HCT116 (cell line): Measurements from ENCODE around the gene ITIH5. TPM values are rescaled to one million over a fixed set of nuclear protein-coding genes. Genes with fewer than 3 reads are reported as not detected.

Experiments
- ATAC-seq: fragments of 200-7000 bp; cut with Tn5 transposase; 2 replicates; pipeline ENCODE4 v1.9.1; 2020; ENCODE audit warnings: mild to moderate bottlenecking, moderate library complexity
- BruUV-seq: library from RNA; stranded (reverse); fragments of 400-500 nt; replicated peaks from 2 replicates; lab custom pipeline; 2021; lab: Mats Ljungman, UMichigan
- CTCF ChIA-PET: fragments of 300-600 bp; sonication (Branson Sonifier 250); formaldehyde crosslinking; loops from one replicate; lab custom pipeline; 2021; ENCODE audit warnings: antibody characterized with exemption; lab: Charles Lee
- POLR2A ChIA-PET: fragments of 300-600, 350-600 bp; sonication (Branson Sonifier 250); formaldehyde crosslinking; loops from one replicate; lab custom pipeline; 2021; ENCODE audit warnings: antibody characterized with exemption; lab: Charles Lee
- RAD21 ChIA-PET, 2 experiments: fragments of 300-600 bp; sonication (Branson Sonifier 250); formaldehyde crosslinking; loops; one replicate each; lab custom pipeline; 2023; ENCODE audit warnings: low total read pairs in 2 of 2; ENCODE audit not compliant: uncharacterized antibody in 2 of 2, unreplicated experiment in 2 of 2, low non-redundant PET in 1 of 2; lab: Charles Lee
- DNase-seq: peaks from one replicate; pipeline ENCODE4 v3.0.0-alpha.2; 2010; ENCODE audit warnings: low read depth, low spot score
- H2AFZ ChIP-seq: fragments of 200-600 bp; shearing (Covaris generic), sonication (generic); 2 replicates; pipeline ENCODE4 v1.6.1; 2017; ENCODE audit warnings: low read depth, mixed run types, mixed read lengths, antibody characterized with exemption, low read length; ENCODE audit not compliant: poor library complexity, severe bottlenecking
- H3K27ac ChIP-seq: 2 replicates; pipeline ENCODE4 v1.5.1; 2012; ENCODE audit warnings: low read depth, low read length
- H3K27me3 ChIP-seq: fragments of 200-600 bp; sonication (generic); 2 replicates; pipeline ENCODE4 v1.6.1; 2016; ENCODE audit warnings: mixed run types, low read length, mixed read lengths; ENCODE audit not compliant: insufficient read depth
- H3K36me3 ChIP-seq, 2 experiments: fragments of 200-500 bp in 1 of 2; fragments of 200-600 bp in 1 of 2; sonication (Bioruptor generic) in 1 of 2; sonication (generic) in 1 of 2; 2 replicates each; pipeline versions ENCODE4 v1.5.1 to v1.6.1; 2014 to 2016; ENCODE audit warnings: low read length in 2 of 2, inconsistent platforms in 1 of 2, mixed read lengths in 1 of 2, mixed run types in 1 of 2; ENCODE audit not compliant: insufficient read depth in 2 of 2, control insufficient read depth in 1 of 2
- H3K4me1 ChIP-seq, 2 experiments: fragments of 200-600 bp in 1 of 2; sonication (generic) in 1 of 2; 2 replicates each; pipeline versions ENCODE4 v1.5.1 to v1.6.1; 2012 to 2017; ENCODE audit warnings: low read length in 2 of 2, inconsistent platforms in 1 of 2, mild to moderate bottlenecking in 1 of 2, mixed read lengths in 1 of 2, mixed run types in 1 of 2, moderate library complexity in 1 of 2; ENCODE audit not compliant: insufficient read depth in 2 of 2, control insufficient read depth in 1 of 2
- H3K4me2 ChIP-seq: fragments of 200-600 bp; sonication (generic); 2 replicates; pipeline ENCODE4 v1.6.1; 2017; ENCODE audit warnings: mixed run types, low read length, mixed read lengths
- H3K4me3 ChIP-seq, 2 experiments: fragments of 200-600 bp in 1 of 2; sonication (generic) in 1 of 2; replicated peaks in 1 of 2; 2 replicates each; pipeline ENCODE4 v1.5.1; 2011 to 2016; ENCODE audit warnings: low read length in 2 of 2, control low read depth in 1 of 2, low read depth in 1 of 2, mild to moderate bottlenecking in 1 of 2, mixed read lengths in 1 of 2, mixed run types in 1 of 2
- H3K79me2 ChIP-seq: fragments of 200-600 bp; sonication (generic); 2 replicates; pipeline ENCODE4 v1.6.1; 2017; ENCODE audit warnings: mild to moderate bottlenecking, mixed run types, low read length, moderate library complexity, mixed read lengths; ENCODE audit not compliant: insufficient read depth
- H3K9ac ChIP-seq: fragments of 200-600 bp; sonication (generic); 2 replicates; pipeline ENCODE4 v1.6.1; 2016; ENCODE audit warnings: low read length, mixed read lengths
- H3K9me2 ChIP-seq: fragments of 200-600 bp; sonication (generic), shearing (Covaris generic); 2 replicates; pipeline ENCODE4 v1.6.1; 2017; ENCODE audit warnings: mixed run types, mild to moderate bottlenecking, moderate library complexity; ENCODE audit not compliant: insufficient read depth
- H3K9me3 ChIP-seq, 2 experiments: fragments of 200-500 bp in 1 of 2; fragments of 200-600 bp in 1 of 2; sonication (Bioruptor generic) in 1 of 2; sonication (generic) in 1 of 2; 2 replicates each; pipeline ENCODE4 v1.6.1; 2014 to 2017; ENCODE audit warnings: low read length in 2 of 2, mixed read lengths in 2 of 2, inconsistent platforms in 1 of 2, low read depth in 1 of 2, mild to moderate bottlenecking in 1 of 2, mixed run types in 1 of 2, moderate library complexity in 1 of 2; ENCODE audit not compliant: control insufficient read depth in 1 of 2, insufficient read depth in 1 of 2
- H4K20me1 ChIP-seq: fragments of 200-600 bp; sonication (generic), shearing (Covaris generic); 2 replicates; pipeline ENCODE4 v1.6.1; 2017; ENCODE audit warnings: mixed run types, mild to moderate bottlenecking, moderate library complexity; ENCODE audit not compliant: insufficient read depth
- CBX3 ChIP-seq: IDR thresholded peaks from 2 replicates; pipeline ENCODE4 v1.6.1; 2012; ENCODE audit warnings: low read depth
- CEBPB ChIP-seq: IDR thresholded peaks from 2 replicates; pipeline ENCODE4 v1.6.1; 2012; ENCODE audit warnings: low read depth
- EZH2 ChIP-seq: fragments of 200-600 bp; sonication (generic); IDR thresholded peaks from 2 replicates; pipeline ENCODE4 v1.6.1; 2017; ENCODE audit warnings: antibody characterized with exemption, mixed run types
- EZH2phosphoT487 ChIP-seq: fragments of 200-600 bp; IDR thresholded peaks from 2 replicates; pipeline ENCODE4 v1.6.1; 2018; ENCODE audit warnings: antibody characterized with exemption, borderline replicate concordance
- FOSL1 ChIP-seq: IDR thresholded peaks from 2 replicates; pipeline ENCODE4 v1.6.1; 2012; ENCODE audit warnings: low read depth
- JUND ChIP-seq: IDR thresholded peaks from 2 replicates; pipeline ENCODE4 v1.6.1; 2012
- REST ChIP-seq: IDR thresholded peaks from 2 replicates; pipeline ENCODE4 v1.6.1; 2012; ENCODE audit warnings: low read depth
- SIN3A ChIP-seq: IDR thresholded peaks from 2 replicates; pipeline ENCODE4 v1.6.1; 2012; ENCODE audit warnings: low read depth
- TCF7L2 ChIP-seq: IDR thresholded peaks from 2 replicates; pipeline ENCODE4 v1.7.0; 2011; ENCODE audit warnings: borderline replicate concordance, inconsistent platforms; ENCODE audit not compliant: insufficient read depth, insufficient read length; ENCODE audit errors: extremely low read depth
- ZNF274 ChIP-seq: fragments of 200-500 bp; sonication (Bioruptor generic); IDR thresholded peaks from 2 replicates; pipeline ENCODE4 v1.6.1; 2014; ENCODE audit warnings: mild to moderate bottlenecking, low read depth, low read length, inconsistent platforms
- intact Hi-C: fragments of 100-400 bp; cut with micrococcal nuclease; formaldehyde crosslinking; loops from 2 replicates; pipeline ENCODE4 v1.10.0; 2022
- total RNA-seq: library from RNA; stranded (reverse); gene quantifications from one replicate; pipeline ENCODE4 v1.2.1, GENCODE V29; 2021; ENCODE audit not compliant: unreplicated experiment

ITIH5 gene
- total RNA-seq, 1 experiment from 2014 or later: not detected

- Histone ChIP-seq H3K4me1 (no peaks in the 10 kb centered on the region), H3K36me3 (no peaks in the 10 kb centered on the region), H3K27ac (no peak overlapping the region), H3K9ac (no peak overlapping the region), H3K79me2 (no peaks in the 10 kb centered on the region), H3K9me2 (no peaks in the 10 kb centered on the region), H2AFZ (no peak overlapping the region), H3K9me3 (no peaks in the 10 kb centered on the region), H3K27me3 (peaks cover 26% of the 10 kb centered on the region), H3K4me3 (no peak overlapping the region), H3K4me2 (no peak overlapping the region), H4K20me1 (no peaks in the 10 kb centered on the region)
- no peak for ATAC-seq
- CTCF ChIA-PET: interaction anchor here (0.8 kb wide), 1 partner anchor 55 kb away, joined by 3 read pairs; no protein-coding TSS in a partner anchor
- BruUV-seq: no TSS peak
- RAD21 ChIA-PET: no interaction called here
- DNase-seq: no peak
- POLR2A ChIA-PET: no interaction called here
- intact Hi-C loops: no loop called here
- TF ChIP-seq TCF7L2: no peak
- no peak for TF ChIP-seq JUND
- no peak for TF ChIP-seq EZH2
- TF ChIP-seq CBX3: no peak
- TF ChIP-seq CEBPB: no peak
- no peak for TF ChIP-seq EZH2phosphoT487
- TF ChIP-seq REST: no peak
- no peak for TF ChIP-seq FOSL1
- no peak for TF ChIP-seq ZNF274
- TF ChIP-seq SIN3A: no peak
Measured at GRCh38 chr10:7580520-7580919, 86.2 kb downstream of the ITIH5 start.
